GM23338 (cell line): Measurements from ENCODE around the gene C2CD3. TPM values are rescaled to one million over a fixed set of nuclear protein-coding genes. Genes with fewer than 3 reads are reported as not detected.

Experiments used
- ATAC-seq: fragments of 200-7000 bp; cut with Tn5 transposase; 3 replicates; pipeline ENCODE4 v1.9.1; 2020
- DNase-seq: peaks from one replicate; pipeline ENCODE4 v3.0.0-alpha.2; 2015; ENCODE audit warnings: low spot score
- H2AFZ ChIP-seq: fragments of 200-600 bp; sonication (generic); 2 replicates; pipeline ENCODE4 v1.8.0; 2016; ENCODE audit warnings: antibody characterized with exemption, mild to moderate bottlenecking, moderate library complexity
- H3F3A ChIP-seq: fragments of 200-600 bp; sonication (generic); replicated peaks from 2 replicates; pipeline ENCODE4 v1.8.0; 2017; ENCODE audit warnings: antibody characterized with exemption, mixed run types, low read depth
- H3K27ac ChIP-seq: fragments of 200-600 bp; sonication (generic); 2 replicates; pipeline ENCODE4 v1.6.1; 2016; ENCODE audit warnings: low read depth
- H3K27me3 ChIP-seq: fragments of 200-600 bp; sonication (generic); 2 replicates; pipeline ENCODE4 v1.8.0; 2016; ENCODE audit warnings: mild to moderate bottlenecking, mixed run types, moderate library complexity; ENCODE audit not compliant: insufficient read depth
- H3K36me3 ChIP-seq: fragments of 200-600 bp; sonication (generic); 2 replicates; pipeline ENCODE4 v1.8.0; 2016; ENCODE audit warnings: mild to moderate bottlenecking; ENCODE audit not compliant: insufficient read depth
- H3K4me1 ChIP-seq: fragments of 200-600 bp; sonication (generic); 2 replicates; pipeline ENCODE4 v1.8.0; 2016; ENCODE audit warnings: mild to moderate bottlenecking, moderate library complexity; ENCODE audit not compliant: insufficient read depth
- H3K4me2 ChIP-seq: fragments of 200-600 bp; sonication (generic); 2 replicates; pipeline ENCODE4 v1.7.1; 2017; ENCODE audit warnings: mixed run types
- H3K4me3 ChIP-seq: fragments of 200-600 bp; sonication (generic); 2 replicates; pipeline ENCODE4 v1.6.1; 2016; ENCODE audit warnings: mixed run types
- H3K79me2 ChIP-seq: fragments of 200-600 bp; sonication (generic); replicated peaks from 2 replicates; pipeline ENCODE4 v1.8.0; 2017; ENCODE audit warnings: mild to moderate bottlenecking; ENCODE audit not compliant: insufficient read depth
- H3K9me2 ChIP-seq: fragments of 200-600 bp; sonication (generic); 2 replicates; pipeline ENCODE4 v1.8.0; 2017; ENCODE audit not compliant: insufficient read depth
- H4K20me1 ChIP-seq: fragments of 200-600 bp; sonication (generic); replicated peaks from 2 replicates; pipeline ENCODE4 v1.8.0; 2017; ENCODE audit warnings: mild to moderate bottlenecking; ENCODE audit not compliant: insufficient read depth
- H3K27ac Mint-ChIP-seq: 2 replicates; pipeline ENCODE4 v1.8.0; 2020; ENCODE audit warnings: inconsistent platforms, mild to moderate bottlenecking, moderate library complexity, mixed read lengths
- H3K27me3 Mint-ChIP-seq: 3 replicates; pipeline ENCODE4 v1.8.0; 2022; ENCODE audit warnings: low read depth, mild to moderate bottlenecking, moderate library complexity, mixed read lengths, inconsistent platforms; ENCODE audit not compliant: insufficient read depth, poor library complexity
- H3K36me3 Mint-ChIP-seq: 3 replicates; pipeline ENCODE4 v1.8.0; 2021; ENCODE audit warnings: low read depth, mild to moderate bottlenecking, inconsistent platforms, moderate library complexity, mixed read lengths
- H3K4me1 Mint-ChIP-seq: 3 replicates; pipeline ENCODE4 v1.8.0; 2020; ENCODE audit warnings: mild to moderate bottlenecking, inconsistent platforms, mixed read lengths
- H3K4me3 Mint-ChIP-seq: 3 replicates; pipeline ENCODE4 v1.8.0; 2021; ENCODE audit warnings: moderate library complexity, mild to moderate bottlenecking, inconsistent platforms, mixed read lengths
- H3K9me3 Mint-ChIP-seq: 3 replicates; pipeline ENCODE4 v1.8.0; 2020; ENCODE audit warnings: moderate library complexity, mild to moderate bottlenecking, inconsistent platforms, mixed read lengths
- CREB1 ChIP-seq: fragments of 250-450 bp; sonication (Bioruptor Pico); IDR thresholded peaks from 2 replicates; pipeline ENCODE4 v1.5.0; 2020; ENCODE audit warnings: low read depth, mild to moderate bottlenecking, moderate library complexity
- CTCF ChIP-seq, 2 experiments: fragments of 200-600 bp in 1 of 2; sonication (generic) in 1 of 2; conservative IDR thresholded peaks; 2 replicates each; pipeline versions ENCODE4 v1.5.1 to v1.6.1; 2016 to 2017; ENCODE audit warnings: antibody characterized with exemption in 2 of 2, low read depth in 2 of 2, mild to moderate bottlenecking in 2 of 2, moderate library complexity in 1 of 2
- EZH2 ChIP-seq: fragments of 200-600 bp; sonication (generic); IDR thresholded peaks from one replicate; pipeline ENCODE4 v1.8.0; 2017; ENCODE audit warnings: antibody characterized with exemption, mild to moderate bottlenecking, low read depth; ENCODE audit not compliant: unreplicated experiment
- EZH2phosphoT487 ChIP-seq: fragments of 200-600 bp; sonication (generic); IDR thresholded peaks from one replicate; pipeline ENCODE4 v1.8.1; 2018; ENCODE audit warnings: antibody characterized with exemption; ENCODE audit not compliant: unreplicated experiment
- JUNB ChIP-seq: IDR thresholded peaks from one replicate; pipeline ENCODE4 v1.6.1; 2016; ENCODE audit warnings: antibody characterized with exemption; ENCODE audit not compliant: unreplicated experiment
- NANOG ChIP-seq: IDR thresholded peaks from 2 replicates; pipeline ENCODE4 v1.6.1; 2016; ENCODE audit warnings: antibody characterized with exemption, borderline replicate concordance
- POLR2AphosphoS5 ChIP-seq: IDR thresholded peaks from 2 replicates; pipeline ENCODE4 v1.6.1; 2016; ENCODE audit warnings: antibody characterized with exemption, low read depth
- STAT1 ChIP-seq: IDR thresholded peaks from one replicate; pipeline ENCODE4 v1.6.1; 2016; ENCODE audit warnings: antibody characterized with exemption; ENCODE audit not compliant: unreplicated experiment
- ZNF114 ChIP-seq: fragments of 250-450 bp; sonication (Bioruptor Pico); IDR thresholded peaks from 2 replicates; pipeline ENCODE4 v1.5.0; 2020; ENCODE audit warnings: mild to moderate bottlenecking, moderate library complexity
- ZNF331 ChIP-seq: fragments of 250-450 bp; sonication (Bioruptor Pico); IDR thresholded peaks from 2 replicates; pipeline ENCODE4 v1.5.0; 2020; ENCODE audit warnings: low read depth, mild to moderate bottlenecking, moderate library complexity
- ZNF462 ChIP-seq: fragments of 250-450 bp; sonication (Bioruptor Pico); IDR thresholded peaks from 2 replicates; pipeline ENCODE4 v1.5.0; 2020; ENCODE audit warnings: mild to moderate bottlenecking, moderate library complexity
- polyA plus RNA-seq: library from polyadenylated mRNA; unstranded; fragments of >200 nt; fragmentation: Nextera tagmentation; extraction: Ambion mirVana; gene quantifications from 2 replicates; pipeline ENCODE4 v1.2.1, GENCODE V29; 2016
- total RNA-seq: library from RNA; depleted of rRNA; stranded (reverse); fragments of >200 nt; shearing (Covaris generic); gene quantifications from 2 replicates; pipeline ENCODE4 v1.2.3, GENCODE V29; 2014
- TF ChIP-seq, protein P1 (sequence below): IDR thresholded peaks from 2 replicates; pipeline ENCODE4 v1.6.1; 2016; ENCODE audit warnings: antibody characterized with exemption
- TF ChIP-seq, protein P2 (sequence below): IDR thresholded peaks from one replicate; pipeline ENCODE4 v1.6.1; 2018; ENCODE audit warnings: antibody characterized with exemption; ENCODE audit not compliant: unreplicated experiment

Gene C2CD3
- total and polyA plus RNA-seq, 2 experiments from 2014 or later = 15.5 to 29.5 TPM

GRCh38 chr11:74009230-74009547 is 161.6 kb downstream of the C2CD3 start:
- Mint-ChIP-seq H3K27me3 (peaks cover 10% of the 10 kb centered on the region), H3K4me3 (no peak overlapping the region), H3K4me1 (peaks cover 17% of the 10 kb centered on the region), H3K9me3 (no peaks in the 10 kb centered on the region), H3K27ac (no peak overlapping the region), H3K36me3 (peaks cover 3% of the 10 kb centered on the region; the same call in 1 of the 3 replicates)
- Histone ChIP-seq H3K4me1 (0 out of 2 replicates have a peak, but pooled peaks cover 5% of the 10 kb centered on the region), H3K79me2 (no peaks in the 10 kb centered on the region), H3K36me3 (no peaks in the 10 kb centered on the region), H4K20me1 (no peaks in the 10 kb centered on the region), H3F3A (no peaks in the 10 kb centered on the region), H3K27me3 (no peaks in the 10 kb centered on the region), H3K27ac (no peak overlapping the region), H3K4me3 (no peak overlapping the region), H3K9me2 (no peaks in the 10 kb centered on the region), H2AFZ (no peak overlapping the region), H3K4me2 (no peak overlapping the region)
- TF ChIP-seq ZNF114 (CRISPR knock-in tag) = no peak
- TF ChIP-seq NANOG = no peak
- TF ChIP-seq EZH2phosphoT487 = no peak
- no peak for TF ChIP-seq EZH2
- TF ChIP-seq, protein P1, sequence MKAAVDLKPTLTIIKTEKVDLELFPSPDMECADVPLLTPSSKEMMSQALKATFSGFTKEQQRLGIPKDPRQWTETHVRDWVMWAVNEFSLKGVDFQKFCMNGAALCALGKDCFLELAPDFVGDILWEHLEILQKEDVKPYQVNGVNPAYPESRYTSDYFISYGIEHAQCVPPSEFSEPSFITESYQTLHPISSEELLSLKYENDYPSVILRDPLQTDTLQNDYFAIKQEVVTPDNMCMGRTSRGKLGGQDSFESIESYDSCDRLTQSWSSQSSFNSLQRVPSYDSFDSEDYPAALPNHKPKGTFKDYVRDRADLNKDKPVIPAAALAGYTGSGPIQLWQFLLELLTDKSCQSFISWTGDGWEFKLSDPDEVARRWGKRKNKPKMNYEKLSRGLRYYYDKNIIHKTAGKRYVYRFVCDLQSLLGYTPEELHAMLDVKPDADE = no peak
- TF ChIP-seq, protein P2, sequence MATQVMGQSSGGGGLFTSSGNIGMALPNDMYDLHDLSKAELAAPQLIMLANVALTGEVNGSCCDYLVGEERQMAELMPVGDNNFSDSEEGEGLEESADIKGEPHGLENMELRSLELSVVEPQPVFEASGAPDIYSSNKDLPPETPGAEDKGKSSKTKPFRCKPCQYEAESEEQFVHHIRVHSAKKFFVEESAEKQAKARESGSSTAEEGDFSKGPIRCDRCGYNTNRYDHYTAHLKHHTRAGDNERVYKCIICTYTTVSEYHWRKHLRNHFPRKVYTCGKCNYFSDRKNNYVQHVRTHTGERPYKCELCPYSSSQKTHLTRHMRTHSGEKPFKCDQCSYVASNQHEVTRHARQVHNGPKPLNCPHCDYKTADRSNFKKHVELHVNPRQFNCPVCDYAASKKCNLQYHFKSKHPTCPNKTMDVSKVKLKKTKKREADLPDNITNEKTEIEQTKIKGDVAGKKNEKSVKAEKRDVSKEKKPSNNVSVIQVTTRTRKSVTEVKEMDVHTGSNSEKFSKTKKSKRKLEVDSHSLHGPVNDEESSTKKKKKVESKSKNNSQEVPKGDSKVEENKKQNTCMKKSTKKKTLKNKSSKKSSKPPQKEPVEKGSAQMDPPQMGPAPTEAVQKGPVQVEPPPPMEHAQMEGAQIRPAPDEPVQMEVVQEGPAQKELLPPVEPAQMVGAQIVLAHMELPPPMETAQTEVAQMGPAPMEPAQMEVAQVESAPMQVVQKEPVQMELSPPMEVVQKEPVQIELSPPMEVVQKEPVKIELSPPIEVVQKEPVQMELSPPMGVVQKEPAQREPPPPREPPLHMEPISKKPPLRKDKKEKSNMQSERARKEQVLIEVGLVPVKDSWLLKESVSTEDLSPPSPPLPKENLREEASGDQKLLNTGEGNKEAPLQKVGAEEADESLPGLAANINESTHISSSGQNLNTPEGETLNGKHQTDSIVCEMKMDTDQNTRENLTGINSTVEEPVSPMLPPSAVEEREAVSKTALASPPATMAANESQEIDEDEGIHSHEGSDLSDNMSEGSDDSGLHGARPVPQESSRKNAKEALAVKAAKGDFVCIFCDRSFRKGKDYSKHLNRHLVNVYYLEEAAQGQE = no peak
- TF ChIP-seq CREB1 = no peak
- TF ChIP-seq ZNF331 (CRISPR knock-in tag) = no peak
- no peak for TF ChIP-seq ZNF462
- TF ChIP-seq POLR2AphosphoS5 = no peak
- TF ChIP-seq STAT1 = no peak
- TF ChIP-seq CTCF (conservative IDR thresholded peaks at IDR 0.05; ENCODE audit: low read depth in 2 of 2) = no peak
- no peak for TF ChIP-seq JUNB
- ATAC-seq (no peak), DNase-seq (no peak)
